Activated T-cell treated with anti-CD3 and anti-CD28 coated beads, Interleukin-2, amount 50 U/mL, for 1 hour (primary cell): ENCODE measurements around the gene SMARCA4.
"Not testable (repeated sequence)": the region's sequence is repeated elsewhere in the genome, so short reads cannot be mapped to it uniquely, and the experiment has no call there.

ENCODE experiments used
- DNase-seq: peaks from one replicate; pipeline ENCODE4 v3.0.0-alpha.2; 2020

The SMARCA4 gene

GRCh38 chr19:10929402-10929794 is 31.4 kb upstream of the SMARCA4 start:
- no peak for DNase-seq

DNA sequence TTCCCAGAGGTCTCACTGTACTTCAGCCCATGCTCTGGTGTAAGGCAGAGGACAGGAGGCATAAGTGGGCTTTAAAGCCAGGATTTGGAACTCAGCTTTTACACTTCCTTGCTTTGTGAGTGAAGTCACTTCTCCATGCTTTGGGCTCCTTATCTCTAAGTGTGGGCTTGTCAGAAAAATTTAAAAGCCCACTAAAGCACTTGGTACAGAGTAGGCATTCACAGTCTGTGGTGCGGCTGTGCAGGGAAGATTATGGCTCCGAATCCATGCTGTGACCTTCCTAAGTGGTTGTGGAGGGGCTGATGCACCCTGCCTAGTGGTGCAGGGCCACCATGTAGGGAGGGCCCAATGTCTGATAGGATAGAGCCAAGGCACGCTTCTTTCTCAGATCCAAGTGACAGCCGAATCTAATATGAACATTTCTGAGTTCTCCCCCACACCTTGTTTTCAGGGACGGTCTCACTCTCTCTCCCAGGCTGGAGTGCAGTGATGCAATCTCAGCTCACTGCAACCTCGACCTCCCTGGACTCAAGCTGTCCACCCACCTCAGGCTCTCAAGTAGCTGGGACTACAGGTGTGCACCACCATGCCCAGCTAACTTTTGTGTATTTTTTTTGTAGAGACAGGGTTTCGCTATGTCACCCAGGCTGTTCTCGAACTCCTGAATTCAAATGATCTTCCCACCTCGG is 25.3 kb upstream of the SMARCA4 start:
- no peak for DNase-seq

DNA sequence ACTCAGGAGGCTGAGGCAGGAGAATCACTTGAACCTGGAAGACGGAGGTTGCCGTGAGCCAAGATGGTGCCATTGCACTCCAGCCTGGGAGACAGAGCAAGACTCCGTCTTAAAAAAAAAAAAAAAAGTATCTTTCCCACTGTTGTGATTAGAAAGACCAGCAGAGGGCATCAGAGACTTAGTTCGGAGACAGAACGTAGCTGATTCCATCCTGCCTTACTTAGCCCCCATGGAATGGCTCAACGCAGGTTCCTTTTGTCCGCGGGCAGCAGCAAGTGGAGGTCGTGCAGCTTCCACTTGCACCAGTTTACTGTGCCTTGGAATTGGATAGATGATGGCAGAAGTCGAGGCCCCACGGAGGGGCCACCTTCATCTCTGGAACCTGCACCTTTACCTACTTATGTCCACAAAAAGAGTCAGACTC is 24.2 kb upstream of the SMARCA4 start:
- DNase-seq, result peak; percentile 46

DNA sequence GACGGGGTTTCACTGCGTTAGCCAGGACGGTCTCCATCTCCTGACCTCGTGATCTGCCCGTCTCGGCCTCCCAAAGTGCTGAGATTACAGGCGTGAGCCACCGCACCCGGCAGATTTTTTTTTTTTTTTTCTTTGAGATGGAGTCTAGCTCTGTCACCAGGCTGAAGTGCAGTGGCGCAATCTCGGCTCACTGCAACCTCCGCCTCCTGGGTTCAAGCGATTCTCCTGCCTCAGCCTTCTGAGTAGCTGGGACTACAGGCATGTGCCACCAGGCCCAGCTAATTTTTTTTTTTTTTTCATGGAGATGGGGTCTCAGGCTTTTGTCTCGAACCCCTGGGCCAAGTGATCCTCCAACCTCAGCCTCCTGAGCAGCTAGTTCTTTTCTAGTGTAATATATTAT is 19.2 kb upstream of the SMARCA4 start:
- DNase-seq, result not testable (repeated sequence)

DNA sequence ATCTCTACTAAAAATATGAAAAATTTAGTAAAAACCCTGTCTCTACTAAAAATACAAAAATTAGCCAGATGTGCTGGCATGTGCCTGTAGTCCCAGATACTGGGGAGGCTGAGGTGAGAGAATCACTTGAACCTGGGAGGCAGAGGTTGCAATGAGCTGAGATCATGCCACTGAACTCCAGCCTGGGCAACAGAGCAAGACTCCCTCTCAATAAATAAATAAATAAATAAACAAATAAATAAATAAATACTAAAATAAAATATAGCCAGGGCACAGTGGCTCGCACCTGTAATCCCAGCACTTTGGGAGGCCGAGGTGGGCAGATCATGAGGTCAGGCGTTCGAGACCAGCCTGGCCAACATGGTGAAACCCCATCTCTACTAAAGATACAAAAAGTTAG is 17.4 kb upstream of the SMARCA4 start:
- DNase-seq, result not testable (repeated sequence)

DNA sequence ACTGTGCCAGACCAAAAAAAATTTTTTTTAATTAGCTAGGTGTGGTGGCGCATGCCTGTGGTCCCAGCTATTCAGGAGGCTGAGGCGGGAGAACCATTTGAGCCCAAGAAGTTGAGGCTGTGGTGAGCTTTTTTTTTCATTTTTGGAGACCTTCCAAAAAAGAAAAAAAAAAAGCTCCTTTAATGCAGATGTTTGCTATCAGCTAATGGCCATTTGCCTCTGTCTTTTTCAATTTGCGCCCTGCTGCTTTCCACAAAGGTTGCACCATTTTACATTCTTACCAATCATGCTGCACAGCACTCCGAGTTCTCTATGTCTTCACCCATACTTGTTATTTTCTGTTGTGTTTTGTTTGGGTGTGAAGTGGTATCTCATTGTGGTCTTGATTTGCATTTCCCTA is 15.6 kb upstream of the SMARCA4 start:
- no peak for DNase-seq

DNA sequence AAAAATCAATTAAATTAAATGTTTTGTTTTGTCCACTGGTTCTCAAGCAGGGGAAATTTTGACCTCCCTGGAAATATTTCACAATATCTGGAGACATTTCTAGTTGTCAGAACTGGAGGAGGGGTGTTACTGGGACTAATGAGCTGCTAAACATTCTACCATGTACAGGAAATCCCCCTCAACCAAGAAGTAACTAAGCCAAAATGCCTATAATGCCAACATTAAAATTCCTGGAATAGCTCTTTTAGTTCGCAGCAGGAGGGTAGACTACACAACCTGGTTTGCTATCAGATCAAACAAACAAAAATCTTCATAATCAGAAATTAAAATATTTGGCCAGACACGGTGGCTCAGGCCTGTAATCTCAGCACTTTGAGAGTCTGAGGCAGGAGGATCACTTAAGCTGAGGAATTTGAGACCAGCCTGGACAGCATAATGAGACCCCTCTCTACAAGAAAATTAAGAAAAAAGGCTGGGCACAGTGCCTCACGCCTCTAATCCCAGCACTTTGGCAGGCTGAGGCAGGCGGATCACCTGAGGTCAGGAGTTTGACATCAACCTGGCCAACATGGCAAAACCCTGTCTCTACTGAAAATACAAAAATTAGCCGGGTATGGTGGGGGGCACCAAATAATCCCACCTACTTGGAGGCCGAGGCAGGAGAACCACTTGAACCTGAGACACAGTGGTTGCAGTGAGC is 13.7 kb upstream of the SMARCA4 start:
- DNase-seq, result no peak

DNA sequence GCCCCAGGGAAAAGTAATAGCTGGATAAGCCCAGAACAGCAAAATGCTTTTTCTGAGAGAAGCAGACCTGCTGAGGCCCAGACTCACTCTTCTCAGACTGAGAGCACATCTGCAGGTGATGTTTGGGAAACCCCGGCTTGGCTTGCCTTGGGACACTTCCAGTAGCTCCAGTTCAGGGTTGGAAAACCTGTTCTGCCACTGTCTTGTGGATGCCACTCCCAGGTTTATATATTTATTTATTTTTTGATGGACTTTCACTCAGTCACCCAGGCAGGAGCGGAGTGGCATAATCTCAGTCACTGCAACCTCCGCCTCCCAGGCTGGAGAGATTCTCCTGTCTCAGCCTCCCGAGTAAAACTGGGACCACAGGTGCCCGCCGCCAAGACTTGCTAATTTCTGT is 8.0 kb upstream of the SMARCA4 start:
- DNase-seq, result no peak

DNA sequence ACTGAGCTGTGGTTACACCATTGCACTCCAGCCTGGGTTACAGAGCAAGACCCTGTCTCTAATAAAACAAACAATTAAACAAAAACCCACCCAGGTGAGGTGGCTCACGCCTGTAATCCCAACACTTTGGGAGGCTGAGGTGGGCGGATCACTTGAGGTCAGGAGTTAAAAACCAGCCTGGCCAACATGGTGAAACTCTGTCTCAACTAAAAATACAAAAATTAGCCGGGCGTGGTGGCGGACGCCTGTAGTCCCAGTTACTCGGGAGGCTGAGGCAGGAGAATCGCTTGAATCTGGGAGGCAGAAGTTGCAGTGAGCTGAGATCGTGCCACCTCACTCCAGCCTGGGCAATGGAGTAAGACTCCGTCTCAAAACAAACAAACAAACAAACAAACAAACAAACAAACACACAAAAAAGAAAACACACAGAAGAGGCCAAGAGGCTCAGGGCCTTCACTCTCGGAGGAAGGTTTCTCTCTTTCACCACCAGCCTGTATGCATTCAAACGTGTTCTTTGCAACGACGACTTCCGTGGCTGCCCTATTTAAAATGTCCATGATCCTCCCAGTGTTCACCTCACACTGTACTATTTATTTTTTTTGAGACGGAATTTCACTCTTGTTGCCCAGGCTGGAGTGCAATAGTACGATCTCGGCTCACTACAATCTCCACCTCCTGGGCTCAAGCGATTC is 1.4 kb upstream of the SMARCA4 start:
- not testable (repeated sequence) for DNase-seq

DNA sequence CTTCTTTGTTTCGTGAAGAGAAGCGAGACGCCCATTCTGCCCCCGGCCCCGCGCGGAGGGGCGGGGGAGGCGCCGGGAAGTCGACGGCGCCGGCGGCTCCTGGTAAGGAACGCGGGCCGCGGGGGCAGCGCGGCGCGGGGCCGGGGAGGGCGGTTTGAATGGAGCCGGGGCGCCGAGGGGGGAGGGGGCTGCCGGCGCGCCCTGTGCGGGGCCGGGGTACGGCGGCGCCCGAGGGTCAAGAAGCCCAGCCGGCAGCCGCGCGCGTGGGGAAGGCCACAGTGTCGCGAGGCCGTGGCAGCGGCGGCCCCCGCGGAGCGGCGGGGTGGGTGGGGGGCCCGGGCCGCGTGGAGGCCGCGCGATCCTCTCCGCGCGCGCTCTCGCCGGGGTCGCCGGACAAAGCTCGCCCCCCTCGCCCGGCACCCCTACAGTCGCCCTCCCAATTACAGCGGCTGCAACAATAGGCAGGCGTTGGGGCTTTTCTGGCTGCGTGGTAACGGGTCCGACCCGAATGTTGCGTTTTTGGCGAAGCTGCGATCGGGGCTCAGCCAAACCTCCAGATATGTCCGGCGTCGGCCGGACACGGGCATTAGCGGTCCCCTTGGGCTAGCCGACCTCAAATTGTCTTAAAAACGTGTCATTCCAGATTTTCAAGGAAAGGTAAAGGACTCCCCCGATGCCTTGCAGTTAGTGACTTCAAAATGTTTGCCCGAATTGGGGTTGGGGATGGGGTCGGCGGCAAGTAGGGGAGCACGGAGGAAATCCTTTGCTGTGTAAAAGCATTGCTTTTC is 437 bp downstream of the SMARCA4 start:
- no peak for DNase-seq

DNA sequence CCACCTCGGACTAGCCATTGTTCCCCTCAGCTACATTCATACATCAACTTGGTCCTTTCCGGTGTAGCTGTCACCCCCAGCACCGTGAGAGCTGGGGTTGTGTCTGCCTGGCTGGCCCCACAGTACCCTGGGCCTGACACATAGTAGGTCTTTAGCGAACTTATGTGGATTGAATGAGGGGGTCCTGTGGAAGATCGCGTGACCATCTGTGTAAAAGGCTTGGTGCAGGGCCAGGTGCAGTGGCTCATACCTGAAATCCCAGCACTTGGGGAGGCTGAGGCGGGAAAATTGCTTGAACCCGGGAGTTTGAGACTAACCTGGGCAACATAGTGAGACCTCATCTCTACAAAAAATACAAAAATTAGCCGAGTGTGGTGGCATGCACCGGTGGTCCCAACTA is 2.0 kb downstream of the SMARCA4 start:
- no peak for DNase-seq

DNA sequence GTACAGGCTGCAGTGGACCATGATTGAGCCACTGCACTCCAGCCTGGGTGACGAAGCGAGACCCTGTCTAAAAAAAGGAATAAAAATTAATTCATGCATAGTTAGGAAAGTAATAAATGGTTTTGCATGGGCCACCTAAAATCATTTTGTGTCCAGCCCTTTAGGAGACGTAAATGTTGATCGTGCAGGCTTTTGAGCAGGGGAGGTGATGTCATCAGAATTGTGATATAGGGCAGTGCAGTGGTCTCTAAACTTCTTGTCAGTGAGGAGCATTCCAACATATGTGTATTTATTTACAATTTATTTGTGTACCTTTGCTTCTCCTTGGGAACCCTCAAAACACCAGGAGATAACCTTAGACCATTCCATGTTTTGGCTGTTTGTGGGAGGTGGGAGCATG is 3.0 kb downstream of the SMARCA4 start:
- DNase-seq, result no peak

GRCh38 chr19:10964903-10965302 is 4.1 kb downstream of the SMARCA4 start:
- no peak for DNase-seq

DNA sequence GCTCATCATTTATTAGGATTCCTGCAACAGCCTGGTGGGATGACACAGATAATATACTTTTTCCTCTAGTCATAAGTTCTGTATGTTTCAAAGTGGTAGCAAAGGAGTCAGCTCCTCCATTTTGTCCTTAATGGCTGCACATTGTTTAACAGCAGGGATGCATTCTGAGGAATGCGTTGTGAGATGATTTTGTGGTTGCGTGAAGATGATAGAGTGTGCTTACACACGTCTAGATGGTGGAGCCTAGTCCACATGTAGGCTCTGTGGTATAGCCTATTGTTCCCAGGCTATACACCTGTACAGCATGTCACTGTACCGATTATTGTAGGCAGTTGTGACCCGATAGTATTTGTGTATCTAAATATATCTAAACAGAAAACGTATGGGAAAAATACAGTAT is 4.6 kb downstream of the SMARCA4 start:
- DNase-seq, result no peak

- no peak for DNase-seq
Observed at GRCh38 chr19:10966809-10967208, 6.0 kb downstream of the SMARCA4 start.

DNA sequence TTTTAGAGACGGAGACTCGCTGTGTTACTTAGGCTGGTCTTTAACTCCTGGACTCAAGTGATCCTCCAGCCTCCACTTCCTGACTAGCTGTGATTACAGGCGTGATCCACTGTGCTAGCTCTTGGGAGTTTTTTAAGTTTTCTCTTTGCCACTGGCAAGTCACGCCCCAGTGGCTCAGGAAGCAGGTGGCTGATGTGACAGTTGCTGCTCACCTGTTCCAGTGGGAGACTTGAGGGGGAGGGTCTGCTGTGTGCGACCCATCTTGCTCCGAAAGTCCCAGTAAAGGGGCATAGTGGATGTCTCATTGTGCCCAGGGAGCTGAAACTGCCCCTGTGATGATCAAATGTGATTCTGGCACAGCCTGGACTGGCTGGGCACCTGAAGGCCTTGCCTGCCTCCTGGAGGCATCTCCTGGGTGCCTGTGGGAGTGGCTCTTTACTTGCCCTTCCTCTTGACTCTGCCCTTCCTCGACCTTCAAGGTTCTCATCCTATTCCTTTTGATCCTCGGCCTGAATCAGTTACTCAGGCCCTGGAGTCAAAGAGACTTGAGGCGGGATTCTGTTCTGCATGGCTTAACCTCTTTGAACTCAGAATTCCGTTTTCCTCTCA is 7.8 kb downstream of the SMARCA4 start:
- no peak for DNase-seq

GRCh38 chr19:10971107-10971726 is 10.4 kb downstream of the SMARCA4 start:
- no peak for DNase-seq

- DNase-seq, result no peak
Observed at GRCh38 chr19:10975374-10976130, 14.7 kb downstream of the SMARCA4 start.

GRCh38 chr19:10976131-10976892 is 15.5 kb downstream of the SMARCA4 start:
- no peak for DNase-seq

DNA sequence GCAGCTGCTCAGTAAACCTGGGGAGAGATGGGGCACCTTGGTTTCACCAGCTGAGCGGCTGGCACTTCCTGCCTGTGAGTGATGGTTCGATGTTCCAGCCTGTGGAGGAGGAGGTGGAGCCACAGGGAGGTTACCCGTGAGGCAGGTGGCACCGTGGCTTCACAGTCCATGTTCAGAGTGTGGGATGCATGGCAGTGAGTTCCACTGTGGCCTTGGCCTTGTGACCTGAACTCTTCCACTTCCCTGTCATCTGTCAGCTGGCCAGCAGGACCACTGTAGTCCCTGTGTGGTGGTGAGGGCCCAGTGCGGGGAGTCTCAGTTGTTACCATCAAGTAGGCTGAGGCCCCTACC is 16.9 kb downstream of the SMARCA4 start:
- DNase-seq, result no peak

GRCh38 chr19:10979951-10980381 is 19.1 kb downstream of the SMARCA4 start:
- no peak for DNase-seq
